GM08714 (cell line): ENCODE results near the gene PIK3CG.

Source experiments
- H3K4me3 ChIP-seq: fragments of 200-500 bp; sonication (Bioruptor generic); 2 replicates; pipeline ENCODE4 v1.5.1; 2014; ENCODE audit warnings: mild to moderate bottlenecking, low read length, inconsistent platforms
- ZNF274 ChIP-seq: IDR thresholded peaks from 2 replicates; pipeline ENCODE4 v1.6.1; 2012; ENCODE audit warnings: mild to moderate bottlenecking, low read depth, low read length

Gene PIK3CG

DNA sequence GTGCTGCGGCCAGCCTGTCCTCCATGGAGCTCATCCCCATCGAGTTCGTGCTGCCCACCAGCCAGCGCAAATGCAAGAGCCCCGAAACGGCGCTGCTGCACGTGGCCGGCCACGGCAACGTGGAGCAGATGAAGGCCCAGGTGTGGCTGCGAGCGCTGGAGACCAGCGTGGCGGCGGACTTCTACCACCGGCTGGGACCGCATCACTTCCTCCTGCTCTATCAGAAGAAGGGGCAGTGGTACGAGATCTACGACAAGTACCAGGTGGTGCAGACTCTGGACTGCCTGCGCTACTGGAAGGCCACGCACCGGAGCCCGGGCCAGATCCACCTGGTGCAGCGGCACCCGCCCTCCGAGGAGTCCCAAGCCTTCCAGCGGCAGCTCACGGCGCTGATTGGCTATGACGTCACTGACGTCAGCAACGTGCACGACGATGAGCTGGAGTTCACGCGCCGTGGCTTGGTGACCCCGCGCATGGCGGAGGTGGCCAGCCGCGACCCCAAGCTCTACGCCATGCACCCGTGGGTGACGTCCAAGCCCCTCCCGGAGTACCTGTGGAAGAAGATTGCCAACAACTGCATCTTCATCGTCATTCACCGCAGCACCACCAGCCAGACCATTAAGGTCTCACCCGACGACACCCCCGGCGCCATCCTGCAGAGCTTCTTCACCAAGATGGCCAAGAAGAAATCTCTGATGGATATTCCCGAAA, 2.7 kb downstream of the PIK3CG start:
- no peak for TF ChIP-seq ZNF274
- no peak overlapping the region; the same call in 1 of the 2 replicates for H3K4me3 ChIP-seq

DNA sequence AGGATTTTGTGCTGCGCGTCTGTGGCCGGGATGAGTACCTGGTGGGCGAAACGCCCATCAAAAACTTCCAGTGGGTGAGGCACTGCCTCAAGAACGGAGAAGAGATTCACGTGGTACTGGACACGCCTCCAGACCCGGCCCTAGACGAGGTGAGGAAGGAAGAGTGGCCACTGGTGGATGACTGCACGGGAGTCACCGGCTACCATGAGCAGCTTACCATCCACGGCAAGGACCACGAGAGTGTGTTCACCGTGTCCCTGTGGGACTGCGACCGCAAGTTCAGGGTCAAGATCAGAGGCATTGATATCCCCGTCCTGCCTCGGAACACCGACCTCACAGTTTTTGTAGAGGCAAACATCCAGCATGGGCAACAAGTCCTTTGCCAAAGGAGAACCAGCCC, 3.3 kb downstream of the PIK3CG start:
- TF ChIP-seq ZNF274, result no peak
- H3K4me3 ChIP-seq, result no peak overlapping the region

DNA sequence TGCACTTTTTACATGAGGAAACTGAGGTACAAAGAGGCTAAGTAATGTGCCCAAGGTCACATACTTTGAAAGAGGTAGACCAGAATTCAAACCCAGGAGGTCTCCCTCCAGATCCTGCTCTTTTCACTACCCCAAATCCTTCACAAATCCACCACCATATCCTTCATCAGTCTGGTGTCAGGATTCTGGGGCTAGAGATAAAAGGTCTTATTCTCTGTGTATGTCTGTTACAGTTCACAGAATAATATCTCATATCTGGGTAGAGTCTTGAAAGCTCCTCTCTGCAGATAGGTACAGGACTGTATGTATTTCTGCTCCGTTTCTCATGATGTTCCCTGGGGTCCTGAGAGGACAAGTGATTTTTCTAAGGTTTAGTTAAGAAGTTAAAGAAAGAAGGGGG, 4.9 kb downstream of the PIK3CG start:
- H3K4me3 ChIP-seq, result no peak overlapping the region
- no peak for TF ChIP-seq ZNF274

GRCh38 chr7:106870528-106870927, 5.4 kb downstream of the PIK3CG start:
- H3K4me3 ChIP-seq, result no peak overlapping the region
- TF ChIP-seq ZNF274, result no peak

GRCh38 chr7:106870983-106871410, 5.9 kb downstream of the PIK3CG start:
- H3K4me3 ChIP-seq, result no peak overlapping the region
- no peak for TF ChIP-seq ZNF274

DNA sequence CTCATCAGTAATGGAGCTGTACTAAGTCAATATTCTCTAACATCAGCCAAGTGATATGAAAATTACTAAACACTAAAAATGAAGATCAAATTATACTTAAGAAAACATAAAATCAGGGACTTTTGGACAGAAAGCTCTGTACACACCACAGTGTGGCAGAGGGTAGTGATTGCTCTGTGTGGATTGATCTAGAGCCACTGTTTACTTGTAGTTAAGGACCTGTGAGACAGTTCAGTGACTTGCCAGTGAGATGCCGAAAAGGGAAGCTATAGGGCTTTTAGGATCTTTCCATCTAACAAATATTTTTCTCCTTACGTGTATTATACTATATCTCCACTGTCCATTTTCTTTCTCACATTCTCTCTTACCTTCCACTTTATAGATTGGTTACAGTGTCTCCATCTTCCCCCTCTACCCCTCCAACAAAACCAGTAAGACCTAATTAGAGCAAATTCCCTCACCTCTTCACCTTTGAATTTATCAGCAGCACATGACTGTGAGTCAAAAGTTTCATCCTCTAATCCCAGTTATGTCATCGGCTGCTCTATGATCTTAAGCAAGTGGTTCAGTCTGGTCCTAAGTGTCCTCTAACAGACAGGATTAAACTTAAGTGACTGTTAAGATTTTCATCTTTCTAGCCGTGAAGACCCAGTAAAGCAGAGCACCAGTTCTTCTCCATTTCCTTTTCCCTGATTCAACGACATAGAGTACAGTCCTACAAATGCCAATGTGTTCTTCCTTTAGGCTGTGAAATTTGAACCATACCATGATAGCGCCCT, 6.9 kb downstream of the PIK3CG start:
- TF ChIP-seq ZNF274, result no peak
- no peak overlapping the region; the same call in 1 of the 2 replicates for H3K4me3 ChIP-seq

GRCh38 chr7:106872763-106873162, 7.7 kb downstream of the PIK3CG start:
- H3K4me3 ChIP-seq, result no peak overlapping the region
- no peak for TF ChIP-seq ZNF274

DNA sequence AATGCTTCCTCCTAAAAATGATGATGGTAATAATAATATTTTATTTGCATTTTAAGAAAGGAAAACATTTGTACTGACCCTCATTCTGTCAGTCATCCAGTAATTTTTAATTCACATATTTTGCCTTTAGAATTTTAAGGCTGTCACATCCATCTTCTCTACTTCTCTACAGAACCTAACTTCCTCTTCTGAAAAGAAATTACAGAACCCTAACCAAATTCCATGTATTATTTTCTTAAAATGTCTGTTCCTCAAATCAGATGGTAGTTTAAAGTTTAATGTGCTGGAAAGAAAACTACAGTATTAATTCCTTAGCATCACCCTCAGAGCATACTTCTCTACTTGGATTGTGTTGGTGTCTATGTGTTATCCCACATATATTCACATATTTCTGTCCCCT, 9.0 kb downstream of the PIK3CG start:
- no peak for TF ChIP-seq ZNF274
- H3K4me3 ChIP-seq, result no peak overlapping the region

DNA sequence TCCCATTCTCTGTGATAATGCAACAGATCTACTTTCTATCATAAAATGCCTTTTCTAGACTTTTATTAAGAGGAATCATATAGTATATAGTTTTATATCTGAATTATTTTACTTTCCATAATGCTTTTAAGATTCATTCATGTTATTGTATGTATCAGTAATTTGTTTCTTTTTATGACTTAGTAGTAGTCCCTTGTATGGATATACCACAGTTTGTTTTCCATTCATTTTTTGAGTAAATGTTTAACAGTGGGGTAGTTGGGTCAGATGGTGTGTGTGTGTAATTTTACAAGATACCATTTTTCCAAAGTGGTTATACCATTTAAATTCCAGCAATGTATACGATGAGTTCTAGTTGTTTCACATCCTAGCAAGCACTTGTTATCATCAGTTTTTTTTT, 10.4 kb downstream of the PIK3CG start:
- TF ChIP-seq ZNF274, result no peak
- H3K4me3 ChIP-seq, result no peak overlapping the region

GRCh38 chr7:106878748-106879439, 13.8 kb downstream of the PIK3CG start:
- no peak for TF ChIP-seq ZNF274
- H3K4me3 ChIP-seq, result no peak overlapping the region

DNA sequence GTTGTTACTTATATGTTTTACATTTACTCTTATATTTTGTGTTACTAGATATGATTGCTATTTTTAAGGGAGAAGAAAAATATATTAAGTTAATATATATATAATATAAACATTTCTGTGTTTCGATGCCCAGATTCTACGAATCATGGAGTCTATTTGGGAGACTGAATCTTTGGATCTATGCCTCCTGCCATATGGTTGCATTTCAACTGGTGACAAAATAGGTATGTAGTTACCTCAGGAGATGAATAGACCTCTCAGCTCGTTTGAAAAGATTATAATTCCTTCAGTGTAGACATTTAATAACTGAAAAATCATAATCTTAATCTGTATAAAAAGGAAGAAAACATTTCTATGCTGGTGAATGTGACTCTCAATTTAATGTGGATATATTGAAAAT, 16.9 kb downstream of the PIK3CG start:
- H3K4me3 ChIP-seq, result no peak overlapping the region
- TF ChIP-seq ZNF274, result no peak

- H3K4me3 ChIP-seq, result no peak overlapping the region
- no peak for TF ChIP-seq ZNF274
Measured at GRCh38 chr7:106883456-106884026, 18.5 kb downstream of the PIK3CG start.

- no peak overlapping the region for H3K4me3 ChIP-seq
- no peak for TF ChIP-seq ZNF274
Measured at GRCh38 chr7:106885652-106886051, 20.6 kb downstream of the PIK3CG start.

GRCh38 chr7:106887421-106887820, 22.3 kb downstream of the PIK3CG start:
- TF ChIP-seq ZNF274, result no peak

More at GRCh38 chr7:106887421-106887820, 22.3 kb downstream of the PIK3CG start:
- no peak overlapping the region for H3K4me3 ChIP-seq
